Fibroblast of villous mesenchyme (primary cell): ENCODE data around the gene PPP6R3. TPM values are rescaled to one million over a fixed set of nuclear protein-coding genes. Genes with fewer than 3 reads are reported as not detected.
A peak's percentile ranks its signal among the peaks of the same experiment; 100 is the strongest.
"Not testable (repeated sequence)": the region's sequence is repeated elsewhere in the genome, so short reads cannot be mapped to it uniquely, and the experiment has no call there.

ENCODE experiments used
- DNase-seq: peaks from one replicate; pipeline ENCODE4 v3.0.0-alpha.2; 2010; ENCODE audit warnings: low read depth
- H3K4me3 ChIP-seq: 2 replicates; pipeline ENCODE4 v1.5.1; 2011; ENCODE audit warnings: low read depth, mild to moderate bottlenecking, low read length
- CTCF ChIP-seq: IDR thresholded peaks from 2 replicates; pipeline ENCODE4 v1.5.1; 2012; ENCODE audit warnings: low read depth, mild to moderate bottlenecking, low read length; ENCODE audit not compliant: insufficient read depth
- total RNA-seq: library from RNA; depleted of rRNA; stranded (reverse); fragments of >200 nt; gene quantifications from 2 replicates; pipeline ENCODE4 v1.2.3, GENCODE V29; 2012

PPP6R3 gene
- total RNA-seq, 1 donor, result 218 TPM

DNA sequence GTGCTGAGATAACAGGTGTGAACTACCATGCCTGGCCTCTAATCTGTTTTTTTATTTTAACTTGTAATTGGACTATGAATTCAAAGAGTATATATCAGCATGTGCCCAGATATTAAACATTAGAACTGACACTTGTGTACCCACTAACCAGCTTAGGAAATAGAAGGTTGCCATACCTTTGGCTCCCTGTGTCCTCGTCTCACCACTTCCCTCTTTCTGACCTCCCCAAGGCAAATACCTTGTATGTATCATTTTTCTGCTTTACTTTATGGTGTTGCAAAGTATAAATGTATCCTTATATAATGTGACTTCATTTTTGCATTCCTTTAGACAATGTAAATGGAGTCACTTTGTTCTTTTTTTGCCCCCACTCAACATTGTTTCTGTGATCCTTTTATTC is 9.1 kb downstream of the PPP6R3 start:
- no peak for TF ChIP-seq CTCF
- no peak overlapping the region for H3K4me3 ChIP-seq
- no peak for DNase-seq

DNA sequence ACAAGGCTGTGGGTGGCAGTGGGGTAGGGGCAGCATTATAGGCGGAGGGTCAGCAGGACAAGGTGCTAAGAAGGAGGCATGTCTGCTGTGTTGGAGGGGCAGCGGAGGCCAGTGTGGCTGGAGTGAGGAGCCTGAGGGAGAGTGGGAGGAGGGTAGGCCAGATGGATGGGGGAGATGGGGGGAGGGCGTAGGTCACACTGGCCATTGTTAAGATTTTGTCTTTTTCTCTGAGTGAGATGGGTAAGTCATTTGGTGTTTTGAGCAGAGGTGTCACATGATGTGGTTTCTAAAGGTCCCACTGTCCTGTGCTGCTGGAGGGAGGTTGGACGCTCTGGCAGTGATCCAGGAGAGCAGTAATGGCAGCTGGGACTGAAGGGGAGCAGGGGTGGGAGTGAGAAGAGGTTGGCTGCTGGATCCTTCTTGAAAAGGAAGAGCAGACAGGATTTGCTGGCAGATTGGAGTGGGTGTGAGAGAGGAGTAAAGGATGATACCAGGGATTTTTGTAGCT is 9.8 kb downstream of the PPP6R3 start:
- TF ChIP-seq CTCF, result no peak

GRCh38 chr11:68471360-68472340 is 11.1 kb downstream of the PPP6R3 start:
- TF ChIP-seq CTCF, result no peak
- H3K4me3 ChIP-seq, result no peak overlapping the region
- peak; percentile 80 for DNase-seq

More for the DNA sequence above, 9.8 kb downstream of the PPP6R3 start:
- DNase-seq, result no peak
- H3K4me3 ChIP-seq, result no peak overlapping the region

GRCh38 chr11:68472778-68473177 is 12.2 kb downstream of the PPP6R3 start:
- DNase-seq, result no peak

DNA sequence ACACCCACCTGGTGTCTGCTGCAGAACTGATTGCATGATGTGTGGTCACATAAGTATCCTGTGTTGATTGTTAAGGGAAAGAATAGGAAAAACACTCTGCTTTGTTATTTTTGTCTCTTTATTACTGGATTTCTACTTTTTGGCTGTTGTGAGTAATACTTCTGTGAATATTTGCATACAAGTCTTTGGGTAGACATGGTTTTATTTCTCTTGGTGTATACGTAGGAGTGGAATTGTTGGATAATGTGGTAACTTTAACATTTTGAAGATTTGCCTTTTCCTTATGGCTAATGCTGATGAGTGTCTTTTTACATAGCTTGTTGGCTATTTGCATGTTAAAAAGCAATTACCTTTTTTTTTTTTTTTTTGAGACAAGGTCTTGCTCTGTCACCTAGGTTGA is 13.1 kb downstream of the PPP6R3 start:
- no peak for DNase-seq
- TF ChIP-seq CTCF, result no peak
- H3K4me3 ChIP-seq, result no peak overlapping the region

More at GRCh38 chr11:68472778-68473177, 12.2 kb downstream of the PPP6R3 start:
- no peak overlapping the region for H3K4me3 ChIP-seq
- TF ChIP-seq CTCF, result no peak

DNA sequence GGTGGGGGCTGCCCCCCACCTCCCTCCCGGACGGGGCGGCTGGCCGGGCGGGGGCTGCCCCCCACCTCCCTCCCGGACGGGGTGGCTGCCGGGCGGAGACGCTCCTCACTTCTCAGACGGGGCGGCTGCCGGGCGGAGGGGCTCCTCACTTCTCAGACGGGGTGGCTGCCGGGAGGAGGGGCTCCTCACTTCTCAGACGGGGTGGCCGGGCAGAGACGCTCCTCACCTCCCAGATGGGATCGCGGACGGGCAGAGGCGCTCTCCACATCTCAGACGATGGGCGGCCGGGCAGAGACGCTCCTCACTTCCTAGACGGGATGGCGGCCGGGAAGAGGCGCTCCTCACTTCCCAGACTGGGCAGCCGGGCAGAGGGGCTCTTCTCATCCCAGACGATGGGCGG is 15.1 kb downstream of the PPP6R3 start:
- not testable (repeated sequence) for H3K4me3 ChIP-seq

DNA sequence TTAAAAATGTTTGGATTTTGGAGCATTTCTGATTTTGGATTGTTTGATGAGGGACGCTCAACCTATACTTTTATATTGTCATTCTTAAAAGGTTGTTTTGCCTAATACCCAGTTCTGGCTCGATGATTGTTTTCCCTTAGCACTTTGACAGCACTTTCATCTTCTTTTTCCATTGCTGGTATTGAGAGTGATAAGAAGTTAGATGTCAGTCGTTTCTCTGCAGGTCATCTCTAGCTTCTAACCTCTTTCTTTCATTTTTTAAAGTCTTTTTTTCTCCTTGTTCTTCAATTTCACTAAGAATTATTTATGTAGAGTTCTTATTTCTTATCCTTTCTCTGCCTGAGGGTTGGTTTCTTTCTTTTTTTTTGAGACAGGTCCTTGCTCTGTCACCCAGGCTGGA is 18.8 kb downstream of the PPP6R3 start:
- H3K4me3 ChIP-seq, result no peak overlapping the region
- no peak for TF ChIP-seq CTCF

More for the DNA sequence above, 15.1 kb downstream of the PPP6R3 start:
- not testable (repeated sequence) for DNase-seq

More for the DNA sequence above, 18.8 kb downstream of the PPP6R3 start:
- DNase-seq, result no peak
